GM12878 (cell line): ENCODE measurements around the gene C10orf88. TPM values are rescaled to one million over a fixed set of nuclear protein-coding genes. Genes with fewer than 3 reads are reported as not detected.

ENCODE experiments used
- ASH2L ChIP-seq: fragments of 300-600, 200-600 bp; sonication (generic); IDR thresholded peaks from 2 replicates; pipeline ENCODE4 v1.6.1; 2017; ENCODE audit warnings: low read depth, mild to moderate bottlenecking, borderline replicate concordance
- BACH1 ChIP-seq: fragments of 450-650 bp; IDR thresholded peaks from 2 replicates; pipeline ENCODE4 v1.6.1; 2017; ENCODE audit warnings: mild to moderate bottlenecking, borderline replicate concordance
- BCL3 ChIP-seq: IDR thresholded peaks from 2 replicates; pipeline ENCODE4 v1.6.1; 2011; ENCODE audit warnings: borderline replicate concordance, low read depth, mild to moderate bottlenecking, moderate library complexity, low read length; ENCODE audit not compliant: insufficient read depth, poor library complexity, severe bottlenecking
- ESRRA ChIP-seq: IDR thresholded peaks from 2 replicates; pipeline ENCODE4 v1.6.1; 2012; ENCODE audit warnings: mild to moderate bottlenecking, low read length, improper control_type of control experiment
- JUND ChIP-seq: IDR thresholded peaks from 2 replicates; pipeline ENCODE4 v1.6.1; 2012; ENCODE audit warnings: low read depth, mild to moderate bottlenecking, low read length, improper control_type of control experiment, moderate library complexity
- PBX3 ChIP-seq: IDR thresholded peaks from 2 replicates; pipeline ENCODE4 v1.6.1; 2011; ENCODE audit warnings: mild to moderate bottlenecking, low read depth, low read length, moderate library complexity; ENCODE audit not compliant: insufficient replicate concordance
- PML ChIP-seq: IDR thresholded peaks from 2 replicates; pipeline ENCODE4 v1.6.1; 2012; ENCODE audit warnings: low read length, inconsistent platforms
- RELB ChIP-seq: fragments of 450-650 bp; IDR thresholded peaks from 2 replicates; pipeline ENCODE4 v1.6.1; 2017; ENCODE audit warnings: low read depth, mild to moderate bottlenecking, moderate library complexity
- ZBTB11 ChIP-seq: fragments of 450-650 bp; formaldehyde crosslinking; IDR thresholded peaks from 2 replicates; pipeline ENCODE4 v1.5.0; 2022; ENCODE audit warnings: mild to moderate bottlenecking, missing genetic modification characterization
- ZNF217 ChIP-seq: fragments of 450-650 bp; IDR thresholded peaks from 2 replicates; pipeline ENCODE4 v1.6.1; 2017; ENCODE audit warnings: antibody characterized with exemption, mild to moderate bottlenecking
- polyA plus RNA-seq, 11 experiments: library from polyadenylated mRNA; depleted of rRNA in 4 of 11; unstranded in 6 of 11; stranded (reverse) in 5 of 11; fragments of >200 nt; fragmentation: Nextera tagmentation in 4 of 11; fragmentation: Illumina TruSeq in 1 of 11; extraction: Ambion mirVana in 4 of 11; extraction: Trizol in 1 of 11; gene quantifications; 1 replicate in 1 of 11; 2 replicates in 10 of 11; pipeline versions ENCODE4 v1.2.1 to v1.2.3, GENCODE V29; 2011 to 2016; ENCODE audit warnings: inconsistent platforms in 2 of 11, missing spikeins in 2 of 11, low read depth in 1 of 11
- total RNA-seq, 4 experiments: library from RNA; depleted of rRNA in 3 of 4; stranded (reverse); fragments of >200 nt in 3 of 4; fragmentation: Illumina TruSeq in 1 of 4; extraction: Trizol in 1 of 4; gene quantifications; 2 replicates each; pipeline versions ENCODE4 v1.2.1 to v1.2.3, GENCODE V29; 2013 to 2021
- TF ChIP-seq, protein P1 (sequence below): IDR thresholded peaks from 2 replicates; pipeline ENCODE4 v1.6.1; 2012; ENCODE audit warnings: improper control_type of control experiment, low read depth, low read length; ENCODE audit not compliant: insufficient replicate concordance
- TF ChIP-seq, protein P2 (sequence below): IDR thresholded peaks from 2 replicates; pipeline ENCODE4 v1.6.1; 2012; ENCODE audit warnings: low read length, inconsistent platforms

Gene C10orf88
- total and polyA plus RNA-seq, 10 of the 15 experiments (the other 5 are each of a cell fraction or from before 2014, with no cell fraction given), result 4.7 to 12.5 (median 8.5) TPM

GRCh38 chr10:122980209-122981065, 26.4 kb upstream of the C10orf88 start, which contains the start of gene PSTK (continued):
- TF ChIP-seq ZBTB11 (CRISPR knock-in tag), result no peak
- TF ChIP-seq PML, result peak; percentile 67; the same call in 1 of the 2 replicates
- peak; percentile 80 for TF ChIP-seq RELB
- TF ChIP-seq PBX3, result no peak
- peak; percentile 91 for TF ChIP-seq JUND
- no peak for TF ChIP-seq ESRRA
- TF ChIP-seq ASH2L, result peak; percentile 96; the same call in 1 of the 2 replicates
- TF ChIP-seq BCL3, result no peak
- TF ChIP-seq, protein P1, sequence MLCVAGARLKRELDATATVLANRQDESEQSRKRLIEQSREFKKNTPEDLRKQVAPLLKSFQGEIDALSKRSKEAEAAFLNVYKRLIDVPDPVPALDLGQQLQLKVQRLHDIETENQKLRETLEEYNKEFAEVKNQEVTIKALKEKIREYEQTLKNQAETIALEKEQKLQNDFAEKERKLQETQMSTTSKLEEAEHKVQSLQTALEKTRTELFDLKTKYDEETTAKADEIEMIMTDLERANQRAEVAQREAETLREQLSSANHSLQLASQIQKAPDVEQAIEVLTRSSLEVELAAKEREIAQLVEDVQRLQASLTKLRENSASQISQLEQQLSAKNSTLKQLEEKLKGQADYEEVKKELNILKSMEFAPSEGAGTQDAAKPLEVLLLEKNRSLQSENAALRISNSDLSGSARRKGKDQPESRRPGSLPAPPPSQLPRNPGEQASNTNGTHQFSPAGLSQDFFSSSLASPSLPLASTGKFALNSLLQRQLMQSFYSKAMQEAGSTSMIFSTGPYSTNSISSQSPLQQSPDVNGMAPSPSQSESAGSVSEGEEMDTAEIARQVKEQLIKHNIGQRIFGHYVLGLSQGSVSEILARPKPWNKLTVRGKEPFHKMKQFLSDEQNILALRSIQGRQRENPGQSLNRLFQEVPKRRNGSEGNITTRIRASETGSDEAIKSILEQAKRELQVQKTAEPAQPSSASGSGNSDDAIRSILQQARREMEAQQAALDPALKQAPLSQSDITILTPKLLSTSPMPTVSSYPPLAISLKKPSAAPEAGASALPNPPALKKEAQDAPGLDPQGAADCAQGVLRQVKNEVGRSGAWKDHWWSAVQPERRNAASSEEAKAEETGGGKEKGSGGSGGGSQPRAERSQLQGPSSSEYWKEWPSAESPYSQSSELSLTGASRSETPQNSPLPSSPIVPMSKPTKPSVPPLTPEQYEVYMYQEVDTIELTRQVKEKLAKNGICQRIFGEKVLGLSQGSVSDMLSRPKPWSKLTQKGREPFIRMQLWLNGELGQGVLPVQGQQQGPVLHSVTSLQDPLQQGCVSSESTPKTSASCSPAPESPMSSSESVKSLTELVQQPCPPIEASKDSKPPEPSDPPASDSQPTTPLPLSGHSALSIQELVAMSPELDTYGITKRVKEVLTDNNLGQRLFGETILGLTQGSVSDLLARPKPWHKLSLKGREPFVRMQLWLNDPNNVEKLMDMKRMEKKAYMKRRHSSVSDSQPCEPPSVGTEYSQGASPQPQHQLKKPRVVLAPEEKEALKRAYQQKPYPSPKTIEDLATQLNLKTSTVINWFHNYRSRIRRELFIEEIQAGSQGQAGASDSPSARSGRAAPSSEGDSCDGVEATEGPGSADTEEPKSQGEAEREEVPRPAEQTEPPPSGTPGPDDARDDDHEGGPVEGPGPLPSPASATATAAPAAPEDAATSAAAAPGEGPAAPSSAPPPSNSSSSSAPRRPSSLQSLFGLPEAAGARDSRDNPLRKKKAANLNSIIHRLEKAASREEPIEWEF, result no peak
- TF ChIP-seq, protein P2, sequence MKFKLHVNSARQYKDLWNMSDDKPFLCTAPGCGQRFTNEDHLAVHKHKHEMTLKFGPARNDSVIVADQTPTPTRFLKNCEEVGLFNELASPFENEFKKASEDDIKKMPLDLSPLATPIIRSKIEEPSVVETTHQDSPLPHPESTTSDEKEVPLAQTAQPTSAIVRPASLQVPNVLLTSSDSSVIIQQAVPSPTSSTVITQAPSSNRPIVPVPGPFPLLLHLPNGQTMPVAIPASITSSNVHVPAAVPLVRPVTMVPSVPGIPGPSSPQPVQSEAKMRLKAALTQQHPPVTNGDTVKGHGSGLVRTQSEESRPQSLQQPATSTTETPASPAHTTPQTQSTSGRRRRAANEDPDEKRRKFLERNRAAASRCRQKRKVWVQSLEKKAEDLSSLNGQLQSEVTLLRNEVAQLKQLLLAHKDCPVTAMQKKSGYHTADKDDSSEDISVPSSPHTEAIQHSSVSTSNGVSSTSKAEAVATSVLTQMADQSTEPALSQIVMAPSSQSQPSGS, result no peak; the same call in 1 of the 2 replicates
- TF ChIP-seq BACH1, result 0 out of 2 replicates have a peak, but pooled peaks have one; percentile 26
- TF ChIP-seq ZNF217, result no peak
